ENCODE measurements around the gene RIMS4.

Gene RIMS4

DNA sequence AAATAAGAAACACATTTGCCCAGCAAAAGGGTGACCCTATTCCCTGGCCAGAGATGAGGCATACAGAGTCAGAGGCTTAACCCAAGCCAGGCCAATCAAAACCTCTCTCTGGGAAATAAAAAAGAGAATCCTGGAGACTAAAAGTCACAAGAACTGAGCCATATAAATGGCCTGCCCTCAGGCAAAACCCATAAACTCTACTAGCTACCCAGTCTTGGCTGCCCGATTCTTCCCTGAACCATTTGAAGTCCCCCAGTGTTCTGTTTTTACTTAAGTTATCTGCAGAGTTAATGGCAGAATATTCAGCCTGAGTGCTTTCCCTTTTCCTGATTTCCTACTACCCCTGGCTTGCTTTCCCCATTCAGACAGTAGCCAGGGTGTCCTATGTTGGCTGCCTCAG is 50.8 kb downstream of the RIMS4 start:
- DNase-seq: no peak

DNA sequence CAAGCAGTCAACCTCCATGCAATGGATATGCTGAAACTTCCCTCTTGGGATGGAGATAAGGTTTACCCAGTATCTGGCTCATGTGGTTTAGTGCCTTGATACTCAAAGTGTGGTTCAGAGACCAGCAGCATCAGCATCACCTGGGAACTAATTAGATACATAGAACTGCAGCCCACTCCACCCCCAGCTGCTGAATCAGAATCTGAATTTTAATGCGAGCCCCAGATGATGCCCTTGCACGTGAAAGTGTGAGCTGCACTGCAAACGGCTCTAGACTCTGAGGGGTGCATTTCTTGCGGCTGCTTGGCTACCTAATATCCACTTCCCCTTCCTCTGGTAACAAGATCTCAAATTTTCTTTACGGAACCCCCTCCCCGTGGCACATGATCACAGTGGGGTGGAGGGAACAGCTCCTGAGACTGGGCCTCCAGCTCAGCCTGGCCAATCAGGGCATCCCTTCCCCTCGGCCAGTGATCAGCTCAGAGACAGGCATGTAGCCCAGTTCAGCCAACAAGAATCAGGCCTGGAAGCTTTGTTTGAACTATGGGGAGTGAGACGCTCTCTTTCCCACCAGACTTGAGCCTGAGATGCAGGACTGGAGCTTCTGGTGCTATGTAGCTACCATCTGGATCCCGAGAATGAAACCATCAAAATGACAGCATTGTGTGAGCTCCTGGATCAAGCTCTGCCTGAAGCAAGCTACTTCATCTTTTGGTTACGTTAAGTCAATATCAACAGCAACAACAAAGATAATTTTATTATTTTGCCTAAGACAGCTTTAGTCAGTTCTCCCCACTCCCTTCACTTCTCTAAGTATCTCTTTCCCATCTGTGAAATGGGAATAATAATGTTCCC is 51.9 kb downstream of the RIMS4 start:
- no peak for DNase-seq

DNA sequence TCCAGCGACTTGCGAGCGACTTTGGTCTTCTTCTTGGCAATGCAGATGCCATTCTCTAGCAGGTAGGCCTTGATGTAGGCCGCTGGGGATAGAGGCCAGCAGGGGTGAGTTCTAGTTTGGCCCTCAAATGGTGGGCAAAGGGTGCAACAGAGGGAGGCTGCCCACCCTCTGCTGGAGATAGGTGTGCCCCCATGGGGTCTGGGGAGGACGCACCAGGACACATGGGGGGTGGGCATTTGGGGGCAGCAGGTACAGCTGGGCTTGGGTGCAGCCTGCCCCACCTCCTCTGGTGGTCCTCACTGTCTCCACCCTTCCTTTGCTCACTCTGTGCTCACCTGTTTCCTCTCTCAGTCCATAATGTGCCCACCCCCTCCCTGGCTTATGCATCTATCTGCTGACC is 53.4 kb downstream of the RIMS4 start:
- no peak for DNase-seq

DNA sequence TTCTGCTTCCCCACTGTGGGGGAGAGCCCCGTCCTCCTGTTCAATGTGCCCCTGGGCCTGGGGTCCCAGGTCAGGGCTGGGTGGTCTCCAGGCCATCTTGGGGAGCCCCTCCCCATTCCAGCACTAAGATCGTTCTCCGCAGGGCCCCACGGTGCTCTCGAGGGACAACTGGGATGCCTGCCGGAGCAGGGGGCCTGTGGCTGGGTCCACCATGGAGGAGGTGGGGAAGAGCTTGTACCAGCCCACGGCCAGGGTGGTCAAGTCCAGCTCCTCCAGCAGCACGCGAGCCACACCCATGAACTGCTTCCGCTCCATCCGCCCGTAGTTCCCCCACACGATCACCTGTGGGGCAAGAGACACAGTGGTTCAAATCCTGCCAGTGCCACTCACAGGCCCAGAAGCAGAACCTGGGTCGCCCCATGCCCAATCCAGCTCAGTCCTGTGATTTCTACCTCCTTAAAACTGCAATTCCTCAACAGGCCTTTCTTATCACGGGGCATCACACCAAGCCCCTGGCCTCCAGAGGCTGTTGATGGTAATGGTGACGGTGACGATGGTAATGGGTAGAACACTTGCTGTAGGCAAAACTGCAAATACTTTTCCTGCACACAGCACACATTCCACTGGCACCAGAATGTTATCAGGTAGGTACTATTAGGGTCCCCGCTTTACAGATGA is 54.2 kb downstream of the RIMS4 start:
- no peak for DNase-seq

DNA sequence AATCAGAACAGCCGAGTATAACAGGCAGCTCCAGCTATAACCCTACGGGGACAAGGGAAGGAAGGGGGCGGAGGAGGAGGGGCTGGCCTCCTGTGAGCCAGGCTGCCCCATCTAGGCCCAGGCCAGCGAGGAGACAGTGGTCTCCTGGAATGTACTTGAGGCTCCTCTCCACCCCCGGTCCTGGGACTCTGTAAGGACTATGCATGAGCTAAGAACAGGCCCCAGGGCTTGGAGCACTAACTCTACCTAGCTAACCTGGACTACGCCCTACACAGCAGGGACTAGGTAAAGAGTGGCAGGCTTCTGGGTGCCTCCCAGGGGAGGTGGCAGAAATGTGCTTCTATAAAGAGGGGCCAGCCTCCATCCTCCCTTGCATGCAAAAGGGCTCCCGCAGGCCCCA is 55.8 kb downstream of the RIMS4 start:
- DNase-seq: no peak

DNA sequence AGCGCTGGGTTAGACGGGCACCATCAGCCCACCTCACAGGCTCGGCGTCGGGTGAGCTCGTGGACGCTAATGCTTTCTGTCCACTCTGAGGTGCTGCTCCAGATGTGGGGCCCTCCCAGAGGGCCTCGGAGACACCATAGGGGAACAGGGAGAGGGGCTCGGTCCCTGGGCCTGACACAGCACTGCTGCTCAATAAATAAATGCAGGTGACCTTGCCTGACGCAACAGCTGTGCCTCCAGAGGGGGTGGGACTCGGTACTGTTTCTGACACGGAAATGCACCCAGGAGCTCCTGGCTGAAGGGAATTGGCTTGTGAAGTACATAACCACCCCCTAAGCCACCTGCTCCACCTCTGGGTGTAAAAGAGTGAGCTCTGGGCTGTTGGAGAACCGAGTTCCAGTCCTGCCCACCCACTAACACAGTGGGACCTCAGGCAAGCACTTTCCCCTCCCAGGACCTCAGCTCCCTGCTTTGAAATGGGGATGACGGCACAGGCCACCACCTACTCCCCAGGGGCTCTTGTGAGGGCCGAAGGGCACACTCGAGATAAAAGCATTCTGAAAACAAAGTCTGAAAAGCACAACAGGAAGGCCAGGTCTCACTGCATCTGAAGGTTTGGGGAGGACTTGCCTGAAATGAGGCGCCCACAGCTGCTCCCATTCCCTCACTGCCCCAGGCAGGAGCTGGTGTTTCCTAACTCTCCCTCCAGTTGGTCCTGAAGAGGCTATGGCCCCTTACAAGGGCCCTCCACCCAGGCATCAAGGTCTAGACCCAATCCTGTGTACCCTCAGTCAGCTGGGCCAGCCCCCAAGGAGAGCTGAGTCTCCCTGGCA is 58.0 kb downstream of the RIMS4 start:
- DNase-seq: no peak

DNA sequence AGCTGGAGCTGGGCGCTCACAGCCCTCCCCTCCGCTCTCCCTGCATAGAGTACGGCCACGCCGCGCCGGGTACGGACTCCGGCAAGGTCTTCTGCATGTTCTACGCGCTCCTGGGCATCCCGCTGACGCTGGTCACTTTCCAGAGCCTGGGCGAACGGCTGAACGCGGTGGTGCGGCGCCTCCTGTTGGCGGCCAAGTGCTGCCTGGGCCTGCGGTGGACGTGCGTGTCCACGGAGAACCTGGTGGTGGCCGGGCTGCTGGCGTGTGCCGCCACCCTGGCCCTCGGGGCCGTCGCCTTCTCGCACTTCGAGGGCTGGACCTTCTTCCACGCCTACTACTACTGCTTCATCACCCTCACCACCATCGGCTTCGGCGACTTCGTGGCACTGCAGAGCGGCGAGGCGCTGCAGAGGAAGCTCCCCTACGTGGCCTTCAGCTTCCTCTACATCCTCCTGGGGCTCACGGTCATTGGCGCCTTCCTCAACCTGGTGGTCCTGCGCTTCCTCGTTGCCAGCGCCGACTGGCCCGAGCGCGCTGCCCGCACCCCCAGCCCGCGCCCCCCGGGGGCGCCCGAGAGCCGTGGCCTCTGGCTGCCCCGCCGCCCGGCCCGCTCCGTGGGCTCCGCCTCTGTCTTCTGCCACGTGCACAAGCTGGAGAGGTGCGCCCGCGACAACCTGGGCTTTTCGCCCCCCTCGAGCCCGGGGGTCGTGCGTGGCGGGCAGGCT is 60.1 kb downstream of the RIMS4 start:
- no peak for DNase-seq

DNA sequence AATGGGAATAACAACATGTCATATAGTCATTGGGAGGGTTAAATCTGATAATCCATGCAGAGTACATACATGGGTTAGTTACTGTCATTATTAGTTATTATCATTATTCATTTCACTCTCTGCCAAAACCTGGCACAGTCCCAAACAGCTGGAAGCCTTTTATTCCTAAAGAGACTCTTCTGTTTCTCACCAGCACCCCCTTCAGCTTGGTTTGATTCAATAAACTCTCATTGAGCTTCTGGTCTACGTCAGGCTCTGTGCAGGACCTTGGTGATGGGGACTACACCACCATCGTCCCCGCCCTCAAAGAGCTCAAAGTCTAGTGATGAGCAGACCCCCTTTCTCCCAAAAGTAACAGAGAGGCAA is 62.4 kb downstream of the RIMS4 start:
- DNase-seq: no peak

DNA sequence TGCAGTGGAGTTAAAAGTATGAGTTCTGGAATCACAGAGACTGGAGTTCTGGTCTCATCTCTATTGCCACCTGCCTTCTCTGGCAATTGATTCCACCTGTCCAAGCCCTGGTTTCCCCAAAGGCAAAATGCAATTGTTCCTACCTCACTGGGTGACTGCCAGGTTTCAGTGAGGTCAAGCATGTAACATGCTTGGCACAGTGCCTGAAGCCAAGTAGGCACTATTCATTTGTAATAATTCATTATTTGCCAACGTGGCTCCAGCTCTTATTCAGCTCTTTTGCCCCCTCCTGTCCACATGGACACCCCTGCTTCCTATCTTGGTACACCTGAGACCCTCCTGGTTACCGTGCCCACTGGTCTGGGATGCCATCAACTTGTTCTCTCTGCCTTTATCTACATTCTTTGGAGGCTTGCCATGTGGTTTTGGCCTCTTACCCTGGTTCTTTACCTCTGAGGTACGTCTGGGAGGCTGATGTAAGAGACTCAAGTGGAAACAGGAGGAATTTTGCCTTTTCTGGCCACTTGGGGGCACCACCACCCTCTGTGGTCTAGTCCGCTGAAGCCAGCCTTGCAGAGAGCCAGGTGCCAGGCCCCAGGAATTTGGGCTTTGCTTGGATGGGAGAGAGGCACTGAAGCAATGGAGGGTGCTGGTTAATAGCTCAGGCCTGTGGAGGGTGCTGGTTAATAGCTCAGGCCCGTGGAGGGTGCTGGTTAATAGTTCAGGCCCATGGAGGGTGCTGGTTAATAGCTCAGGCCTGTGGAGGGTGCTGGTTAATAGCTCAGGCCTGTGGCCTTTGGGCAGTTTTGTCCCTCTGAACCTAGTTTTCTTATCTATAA is 63.0 kb downstream of the RIMS4 start:
- DNase-seq: no peak

DNA sequence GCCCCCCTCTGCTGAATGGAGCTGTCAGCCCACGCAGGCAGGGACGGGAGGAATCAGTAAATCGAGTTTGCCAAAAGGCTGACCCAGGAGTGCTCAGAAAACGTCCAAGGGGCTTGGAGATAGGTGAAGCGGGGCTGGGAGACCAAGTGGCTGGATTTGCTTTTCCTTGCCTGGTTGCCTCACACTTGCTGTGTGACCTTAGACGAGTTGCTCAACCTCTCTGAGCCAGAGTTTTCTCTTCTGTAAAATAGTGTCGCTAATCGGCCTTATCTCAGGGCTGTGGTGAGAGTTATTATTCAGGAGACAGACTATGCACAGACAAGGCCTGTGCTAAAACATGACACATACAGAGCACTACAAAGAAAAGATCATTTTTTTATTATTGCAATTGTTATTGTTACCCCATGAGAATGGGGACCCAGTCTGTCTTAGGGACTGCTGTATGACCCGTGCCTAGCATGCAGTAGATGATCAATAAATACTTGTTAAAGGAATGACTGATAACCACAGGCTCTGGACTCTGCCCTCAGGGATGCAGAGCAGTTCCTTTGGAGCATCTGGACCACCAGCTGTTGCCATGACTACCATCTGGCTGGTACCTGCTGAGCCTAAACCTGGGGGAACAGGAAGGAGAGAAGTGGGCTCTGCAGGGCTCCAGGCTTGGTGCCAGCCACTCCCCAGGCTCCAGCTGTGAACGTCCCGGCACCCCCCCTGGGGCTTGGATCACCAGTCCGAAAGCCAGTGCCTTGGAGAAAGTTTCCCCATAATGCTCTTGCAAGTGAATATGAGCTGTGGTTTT is 63.8 kb downstream of the RIMS4 start:
- DNase-seq: no peak

DNA sequence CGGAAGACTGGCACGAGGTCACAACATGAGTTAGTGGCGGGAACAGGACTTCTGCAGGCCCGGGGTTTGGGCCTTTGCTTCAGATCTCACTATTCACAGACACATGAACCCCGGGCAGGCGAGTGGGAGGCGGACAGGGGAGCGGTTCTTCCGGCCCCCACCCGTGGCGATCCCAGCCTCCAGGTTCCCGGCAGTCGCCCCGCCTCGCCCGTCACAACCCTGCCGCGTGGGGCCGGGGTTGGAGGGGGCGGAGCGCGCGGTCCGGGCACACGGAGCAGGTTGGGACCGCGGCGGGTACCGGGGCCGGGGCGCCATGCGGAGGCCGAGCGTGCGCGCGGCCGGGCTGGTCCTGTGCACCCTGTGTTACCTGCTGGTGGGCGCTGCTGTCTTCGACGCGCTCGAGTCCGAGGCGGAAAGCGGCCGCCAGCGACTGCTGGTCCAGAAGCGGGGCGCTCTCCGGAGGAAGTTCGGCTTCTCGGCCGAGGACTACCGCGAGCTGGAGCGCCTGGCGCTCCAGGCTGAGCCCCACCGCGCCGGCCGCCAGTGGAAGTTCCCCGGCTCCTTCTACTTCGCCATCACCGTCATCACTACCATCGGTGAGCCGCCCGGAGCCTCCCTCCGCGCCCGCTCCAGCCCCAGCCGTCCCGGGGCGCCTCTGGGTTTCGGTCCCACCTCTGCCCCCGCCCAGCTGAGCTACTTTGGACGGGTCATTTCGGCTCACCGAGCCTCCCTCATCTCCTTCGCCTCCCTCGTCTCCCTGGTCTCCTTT is 64.6 kb downstream of the RIMS4 start, which contains the start of gene KCNK15:
KCNK15 (plus strand) TSS at position 268 of the 769 bp plus-strand sequence; CDS start at position 314, 46 bp downstream.
- no peak for DNase-seq

DNA sequence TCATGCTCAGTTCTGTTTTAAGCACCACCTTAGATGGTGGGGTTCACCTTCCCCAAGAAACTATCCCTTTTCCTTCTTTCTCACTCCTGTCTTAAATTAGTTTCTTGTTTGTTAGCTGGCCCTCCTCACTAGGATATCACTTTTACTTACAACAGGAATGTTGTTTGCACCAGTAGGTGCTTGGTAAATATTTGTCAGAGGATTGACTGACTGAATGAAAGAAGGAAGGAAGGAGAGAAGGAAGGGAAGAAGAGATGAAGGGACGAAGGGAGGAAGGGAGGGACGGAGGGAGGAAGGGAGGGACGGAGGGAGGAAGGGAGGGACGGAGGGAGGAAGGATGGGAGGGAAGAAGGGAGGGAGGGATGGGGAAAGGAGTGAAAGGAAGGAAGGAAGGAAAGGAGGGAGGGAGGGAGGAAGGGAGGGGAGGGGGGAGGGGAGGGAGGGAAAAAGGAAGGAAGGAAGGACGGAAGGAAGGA is 65.2 kb downstream of the RIMS4 start:
- DNase-seq: no peak

DNA sequence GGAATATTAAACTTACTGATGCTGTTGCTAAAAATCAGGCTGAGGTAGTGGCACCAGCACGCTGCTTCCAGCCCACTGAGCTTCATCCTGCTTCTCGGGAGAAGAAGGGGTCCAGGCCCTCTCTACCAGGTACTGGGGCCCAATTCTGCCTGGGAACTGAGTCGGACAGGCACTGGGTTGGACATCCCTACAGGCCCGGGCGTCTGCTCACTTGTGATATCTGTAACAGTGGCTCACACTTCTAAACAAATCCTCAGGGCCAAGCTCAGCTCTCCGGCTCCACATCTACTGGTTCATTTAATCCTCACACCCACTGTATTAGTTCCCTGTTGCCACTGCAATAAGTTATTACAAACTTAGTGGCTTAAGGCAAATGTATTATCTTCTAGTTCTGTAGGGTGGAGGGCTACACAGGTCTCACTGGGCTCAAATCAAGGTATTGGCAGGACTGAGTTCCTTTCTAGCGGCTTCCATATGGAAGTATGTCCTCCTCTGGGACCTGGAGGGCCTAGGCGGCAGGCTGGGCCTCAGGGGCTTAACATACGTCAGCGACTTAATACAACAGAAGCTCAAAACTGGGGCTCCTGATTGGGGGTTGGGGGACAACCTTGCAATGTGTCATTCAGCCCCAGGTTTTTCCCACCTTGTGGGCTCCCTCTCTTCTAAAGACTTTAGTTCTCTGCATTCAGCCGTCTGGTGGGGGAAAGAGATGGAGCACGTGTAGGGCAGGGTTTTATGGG is 66.3 kb downstream of the RIMS4 start:
- no peak for DNase-seq

DNA sequence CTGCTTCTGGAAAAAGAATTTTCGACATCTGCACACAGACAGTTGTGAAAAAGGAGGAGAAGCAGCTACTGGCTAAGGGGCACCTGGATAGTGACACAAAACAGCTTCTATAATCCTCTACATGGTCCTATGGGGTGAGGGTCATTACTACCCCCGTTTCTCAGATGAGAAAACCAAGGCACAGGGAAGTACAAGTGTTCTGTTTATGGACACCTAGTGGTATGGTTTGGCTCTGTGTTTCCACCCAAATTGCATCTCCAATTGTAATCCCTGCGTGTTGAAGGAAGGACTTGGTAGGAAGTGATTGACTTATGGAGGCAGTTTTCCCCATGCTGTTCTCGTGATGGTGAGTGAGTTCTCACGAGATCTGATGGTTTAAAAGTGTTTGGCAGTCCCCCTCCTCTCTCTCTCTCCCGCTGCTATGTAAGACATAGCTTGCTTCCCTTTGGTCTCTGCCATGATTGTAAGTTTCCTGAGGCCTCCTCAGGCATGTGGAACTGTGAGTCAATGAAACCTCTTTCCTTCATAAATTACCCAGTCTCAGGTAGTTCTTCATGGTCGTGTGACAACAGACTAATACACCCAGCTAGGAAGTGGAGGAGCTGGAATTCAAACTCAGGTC is 67.2 kb downstream of the RIMS4 start:
- no peak for DNase-seq

DNA sequence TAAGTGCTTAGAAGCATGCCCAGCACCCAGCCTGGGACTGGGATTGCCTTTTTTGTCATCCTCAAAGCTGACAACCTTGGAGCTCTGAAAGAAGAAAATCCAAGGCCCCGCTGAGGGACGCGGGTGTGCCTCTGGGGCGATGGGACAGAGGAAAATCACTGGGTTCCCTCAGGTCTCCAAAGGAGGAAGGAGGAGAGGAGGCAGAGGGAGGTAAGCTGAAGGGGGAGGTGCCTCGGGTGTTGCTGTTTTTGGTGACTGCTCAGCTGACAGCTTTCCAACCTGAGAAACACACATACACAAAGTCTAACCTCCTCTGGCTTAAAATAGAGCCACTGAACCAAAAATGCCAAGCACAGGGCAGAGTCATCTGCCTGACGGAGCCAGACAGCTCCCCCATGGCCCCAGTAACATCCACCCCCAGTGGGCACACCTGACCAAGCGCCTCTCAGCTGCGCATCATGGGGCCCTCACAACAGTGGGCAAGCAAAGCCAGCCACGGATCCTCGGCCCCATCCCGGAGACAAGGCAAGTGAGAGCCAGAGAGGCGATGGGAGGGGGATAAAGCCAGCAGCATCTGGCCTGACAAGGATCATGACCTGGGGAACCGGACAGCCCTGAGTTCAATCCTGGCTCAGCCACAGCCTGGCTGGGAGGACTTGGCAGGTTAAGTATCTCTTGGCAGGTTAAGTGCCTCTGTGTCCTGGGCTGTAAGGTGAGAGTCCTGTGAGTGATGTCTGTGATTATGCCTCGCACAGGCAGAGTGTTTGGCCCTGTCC is 67.9 kb downstream of the RIMS4 start:
- no peak for DNase-seq

DNA sequence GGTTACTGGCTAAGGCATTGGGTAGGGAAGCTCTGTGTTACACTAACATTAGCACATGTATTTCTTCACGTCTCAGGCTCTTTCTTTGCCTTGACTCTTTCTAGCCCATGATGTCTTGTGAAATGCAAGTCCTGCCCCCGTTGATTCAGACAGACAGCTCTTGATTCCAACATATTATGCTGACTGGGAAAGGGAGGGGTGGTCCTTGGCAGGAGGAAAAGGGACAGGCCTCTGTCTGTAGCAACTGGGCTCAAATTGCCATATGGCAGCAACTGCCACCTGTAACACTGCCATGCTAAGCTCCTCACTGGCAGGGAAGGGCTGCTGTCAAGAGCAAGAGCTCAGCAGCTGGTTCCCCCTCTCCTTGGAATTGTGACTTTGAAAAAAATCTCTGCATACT is 70.4 kb downstream of the RIMS4 start:
- DNase-seq: no peak

DNA sequence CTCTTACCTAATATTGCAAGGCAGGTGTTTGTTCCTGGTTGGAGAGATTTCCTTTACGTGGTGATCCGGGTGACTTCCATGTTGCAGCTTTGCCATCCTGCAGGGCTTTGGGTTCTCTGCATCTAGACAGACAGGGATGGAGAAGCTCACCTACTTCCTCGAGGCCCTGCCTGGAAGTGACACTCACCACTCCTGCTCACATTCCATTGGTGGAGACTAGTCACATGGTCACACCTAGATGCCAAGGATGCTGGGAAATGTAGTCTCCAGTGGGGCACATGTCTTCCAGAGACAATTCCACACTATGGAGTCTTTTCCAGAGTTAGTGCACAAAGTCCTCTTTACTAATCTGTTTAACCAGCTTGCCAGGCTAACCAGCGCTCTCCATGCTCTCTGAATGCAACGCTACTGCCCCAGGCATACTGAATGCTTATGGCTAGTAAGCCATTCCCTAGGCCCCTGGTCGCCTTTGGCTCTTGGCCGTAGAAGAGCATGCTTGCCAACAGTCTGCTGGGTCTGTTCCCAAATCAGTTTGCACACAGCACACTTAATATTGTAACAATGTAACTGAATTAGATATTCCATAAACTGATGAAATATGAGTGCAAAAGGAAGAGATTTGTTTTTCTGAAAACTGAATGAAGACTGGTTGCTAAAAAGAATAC is 71.4 kb downstream of the RIMS4 start:
- DNase-seq: no peak
